Measurements from ENCODE around the gene ISL2. TPM values are rescaled to one million over a fixed set of nuclear protein-coding genes. Genes with fewer than 3 reads are reported as not detected.

Gene ISL2
- total and polyA plus RNA-seq, 7 experiments from 2014 or later: 0.21 to 0.51 (median 0.27) TPM; not detected in 4

DNA sequence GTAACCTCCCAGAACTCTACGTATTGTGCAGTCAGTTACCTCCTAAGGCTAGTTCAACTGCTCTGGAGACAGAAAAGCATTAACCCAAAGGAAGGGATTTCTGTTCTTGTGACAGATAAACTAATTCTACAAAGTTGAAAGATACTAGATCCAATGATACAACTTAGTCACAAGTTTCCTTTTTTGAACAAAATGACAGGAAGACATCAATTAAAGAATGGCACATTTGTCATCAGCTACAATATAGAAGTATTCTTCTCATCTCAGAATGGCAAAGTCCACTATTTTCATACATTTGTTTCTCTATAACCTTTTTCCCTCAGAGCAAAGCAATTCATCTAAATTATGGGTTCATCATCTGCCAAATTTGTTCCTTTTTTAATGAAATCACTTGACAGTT is 43.7 kb downstream of the ISL2 start:
- ATAC-seq: no peak
- POLR2A ChIA-PET: no interaction called here
- no peak for DNase-seq
- no peak overlapping the region for H3K4me3 ChIP-seq (ENCODE audit: low read length)
- no peak overlapping the region for H3K27ac Mint-ChIP-seq
- peaks cover 0 to 69% (median 44%) of the 10 kb centered on the region in 5 donors for H3K36me3 Mint-ChIP-seq
- no peaks in the 10 kb centered on the region for H3K4me1 ChIP-seq (ENCODE audit: control insufficient read depth in 2 of 2, insufficient read depth in 2 of 2, low read length in 2 of 2)
- peaks cover 0 to 15% (median 0%) of the 10 kb centered on the region in 3 experiments for H3K36me3 ChIP-seq (ENCODE audit: control insufficient read depth in 2 of 3, insufficient read depth in 3 of 3, low read length in 3 of 3)
- H3K27me3 ChIP-seq (ENCODE audit: control insufficient read depth in 2 of 2, insufficient read depth in 2 of 2, low read length in 2 of 2): no peaks in the 10 kb centered on the region
- H3K4me1 Mint-ChIP-seq: no peaks in the 10 kb centered on the region
- no peaks in the 10 kb centered on the region for H3K9me3 ChIP-seq (ENCODE audit: control insufficient read depth in 2 of 3, low read length in 3 of 3)
- H3K4me3 Mint-ChIP-seq: no peak overlapping the region
- no peaks in the 10 kb centered on the region for H3K27me3 Mint-ChIP-seq
- CTCF ChIA-PET: no interaction called here
- H3K9me3 Mint-ChIP-seq: no peaks in the 10 kb centered on the region
- H3K27ac ChIP-seq (ENCODE audit: low read depth, low read length): no peak overlapping the region
- intact Hi-C loops (cut with micrococcal nuclease): no loop called here

DNA sequence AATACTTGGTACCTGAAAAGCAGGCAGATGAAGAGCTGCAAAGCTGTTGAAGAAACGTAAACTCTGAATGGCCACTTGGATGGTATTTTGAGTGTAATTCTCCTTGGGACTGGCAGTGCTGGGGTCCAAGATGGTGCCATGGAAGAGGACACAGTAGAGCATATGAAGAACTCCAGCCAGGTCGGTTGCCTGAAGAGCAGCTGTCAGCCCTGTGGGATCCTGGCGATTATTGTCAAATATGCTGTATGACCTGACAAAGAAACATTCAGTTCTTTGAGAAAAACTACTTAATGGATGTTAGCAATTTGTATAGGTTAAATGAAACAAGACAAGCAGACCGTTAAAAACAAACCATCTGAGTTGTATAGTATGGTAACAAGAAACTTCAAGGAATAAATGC is 44.8 kb downstream of the ISL2 start:
- CTCF ChIA-PET: no interaction called here
- intact Hi-C loops (cut with micrococcal nuclease): no loop called here

DNA sequence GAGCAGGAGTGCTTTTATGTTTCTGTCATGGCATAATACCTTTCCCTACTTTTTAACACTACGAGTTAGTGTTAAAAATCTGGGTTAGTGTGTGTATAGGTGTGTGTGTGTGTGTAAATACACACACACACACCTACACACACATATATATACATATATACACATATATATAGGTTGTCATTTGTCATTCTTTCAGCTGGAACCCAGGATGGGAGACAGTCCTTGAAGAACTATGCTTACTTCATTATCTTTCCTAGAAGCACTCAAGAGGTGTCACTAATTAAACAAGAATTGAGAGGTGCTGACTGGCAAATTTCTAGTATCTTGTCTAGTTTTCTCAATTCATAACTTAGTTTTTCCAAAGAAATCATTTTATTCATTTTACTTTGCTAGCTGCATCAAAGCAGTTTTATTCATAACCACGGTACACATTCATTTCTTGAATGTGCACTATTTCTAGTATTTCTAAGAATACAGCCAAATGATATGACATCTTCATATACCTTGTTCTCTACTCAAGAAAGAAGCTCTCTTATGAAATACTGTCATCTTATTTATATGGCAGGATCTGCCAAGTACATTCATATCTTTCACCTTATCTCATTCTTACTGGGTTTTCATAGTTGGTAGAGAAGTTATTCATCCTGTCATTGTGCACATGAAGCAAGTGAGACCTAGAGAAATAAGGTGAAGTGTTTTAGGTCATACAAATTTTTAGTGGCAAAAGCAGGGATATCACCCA is 46.6 kb downstream of the ISL2 start:
- H3K4me3 ChIP-seq (ENCODE audit: low read length): no peak overlapping the region
- ChIA-PET CTCF (no interaction called here), POLR2A (interaction anchor here (0.5 kb wide), 1 partner anchor 9 kb away, joined by 3 read pairs; no protein-coding TSS in a partner anchor)
- no peaks in the 10 kb centered on the region for H3K9me3 ChIP-seq (ENCODE audit: control insufficient read depth in 2 of 3, low read length in 3 of 3)
- H3K4me1 ChIP-seq (ENCODE audit: control insufficient read depth in 2 of 2, insufficient read depth in 2 of 2, low read length in 2 of 2): no peaks in the 10 kb centered on the region
- no peak for DNase-seq
- Mint-ChIP-seq H3K4me3 (no peak overlapping the region), H3K9me3 (peaks cover 0 to 3% (median 0%) of the 10 kb centered on the region in 11 donors), H3K36me3 (peaks cover 2 to 72% (median 62%) of the 10 kb centered on the region in 5 donors), H3K27ac (no peak overlapping the region), H3K27me3 (no peaks in the 10 kb centered on the region), H3K4me1 (no peaks in the 10 kb centered on the region)
- ATAC-seq: no peak
- H3K27ac ChIP-seq (ENCODE audit: low read depth, low read length): no peak overlapping the region
- intact Hi-C loops (cut with micrococcal nuclease): no loop called here
- H3K27me3 ChIP-seq (ENCODE audit: control insufficient read depth in 2 of 2, insufficient read depth in 2 of 2, low read length in 2 of 2): no peaks in the 10 kb centered on the region
- peaks cover 0 to 10% (median 0%) of the 10 kb centered on the region in 3 experiments for H3K36me3 ChIP-seq (ENCODE audit: control insufficient read depth in 2 of 3, insufficient read depth in 3 of 3, low read length in 3 of 3)

More for the DNA sequence above, 44.8 kb downstream of the ISL2 start:
- no peaks in the 10 kb centered on the region for H3K9me3 ChIP-seq (ENCODE audit: control insufficient read depth in 2 of 3, low read length in 3 of 3)
- H3K27ac ChIP-seq (ENCODE audit: low read depth, low read length): no peak overlapping the region
- H3K4me3 ChIP-seq (ENCODE audit: low read length): no peak overlapping the region
- POLR2A ChIA-PET: no interaction called here
- no peaks in the 10 kb centered on the region for H3K27me3 ChIP-seq (ENCODE audit: control insufficient read depth in 2 of 2, insufficient read depth in 2 of 2, low read length in 2 of 2)
- H3K4me1 ChIP-seq (ENCODE audit: control insufficient read depth in 2 of 2, insufficient read depth in 2 of 2, low read length in 2 of 2): no peaks in the 10 kb centered on the region
- Mint-ChIP-seq H3K36me3 (peaks cover 0 to 67% (median 48%) of the 10 kb centered on the region in 5 donors), H3K4me1 (no peaks in the 10 kb centered on the region), H3K27me3 (no peaks in the 10 kb centered on the region), H3K4me3 (no peak overlapping the region), H3K27ac (no peak overlapping the region), H3K9me3 (no peaks in the 10 kb centered on the region)
- DNase-seq (no peak), ATAC-seq (no peak)
- peaks cover 0 to 11% (median 0%) of the 10 kb centered on the region in 3 experiments for H3K36me3 ChIP-seq (ENCODE audit: control insufficient read depth in 2 of 3, insufficient read depth in 3 of 3, low read length in 3 of 3)

DNA sequence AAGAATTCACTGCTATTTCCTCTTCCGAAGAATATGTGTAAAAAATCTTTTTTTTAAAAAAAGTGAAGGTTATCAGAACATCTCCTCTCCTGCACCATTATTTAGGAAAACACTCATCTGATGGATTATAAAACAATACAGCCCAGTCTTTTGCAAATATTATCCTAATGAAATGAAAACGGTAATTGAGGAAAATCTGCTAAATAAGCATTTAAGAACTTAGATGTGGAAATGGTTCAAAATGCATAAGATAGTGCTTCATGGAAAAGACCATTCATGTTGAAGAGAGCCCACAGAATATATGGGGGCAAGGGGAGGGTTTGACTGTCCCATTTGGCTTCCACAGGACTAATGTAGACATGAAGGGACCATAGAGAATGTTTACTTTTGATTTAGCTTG is 47.8 kb downstream of the ISL2 start:
- CTCF ChIA-PET: no interaction called here
- Histone ChIP-seq H3K4me1 (ENCODE audit: control insufficient read depth in 2 of 2, insufficient read depth in 2 of 2, low read length in 2 of 2) (no peaks in the 10 kb centered on the region), H3K9me3 (ENCODE audit: control insufficient read depth in 2 of 3, low read length in 3 of 3) (no peaks in the 10 kb centered on the region), H3K4me3 (ENCODE audit: low read length) (no peak overlapping the region), H3K36me3 (ENCODE audit: control insufficient read depth in 2 of 3, insufficient read depth in 3 of 3, low read length in 3 of 3) (peaks cover 0 to 7% (median 0%) of the 10 kb centered on the region in 3 experiments), H3K27ac (ENCODE audit: low read depth, low read length) (no peak overlapping the region), H3K27me3 (ENCODE audit: control insufficient read depth in 2 of 2, insufficient read depth in 2 of 2, low read length in 2 of 2) (no peaks in the 10 kb centered on the region)
- ATAC-seq (no peak), DNase-seq (no peak)
- no peaks in the 10 kb centered on the region for H3K4me1 Mint-ChIP-seq
- no peak overlapping the region for H3K4me3 Mint-ChIP-seq
- H3K9me3 Mint-ChIP-seq: peaks cover 0 to 3% (median 0%) of the 10 kb centered on the region in 11 donors
- POLR2A ChIA-PET: no interaction called here
- intact Hi-C loops (cut with micrococcal nuclease): no loop called here
- H3K27me3 Mint-ChIP-seq: no peaks in the 10 kb centered on the region
- H3K36me3 Mint-ChIP-seq: peaks cover 0 to 73% (median 58%) of the 10 kb centered on the region in 5 donors
- H3K27ac Mint-ChIP-seq: no peak overlapping the region

DNA sequence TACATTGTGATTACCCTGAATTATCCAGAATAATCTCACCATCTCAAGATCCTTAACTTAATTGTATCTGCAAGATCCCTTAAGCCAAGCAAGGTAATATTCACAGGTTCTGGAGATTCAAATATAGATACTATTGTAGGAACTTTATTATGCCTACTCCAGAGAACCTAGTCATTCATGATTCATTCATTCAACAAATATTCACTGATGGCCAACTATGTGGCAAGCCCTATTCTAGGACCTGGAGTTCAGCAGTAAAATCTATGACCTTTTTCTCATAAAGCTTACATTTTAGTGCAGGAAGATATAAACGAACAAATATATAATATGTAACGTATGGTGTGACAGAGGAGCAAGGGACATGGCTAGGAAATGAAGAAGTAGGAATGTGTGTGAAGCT is 49.6 kb downstream of the ISL2 start:
- Mint-ChIP-seq H3K36me3 (peaks cover 0 to 70% (median 47%) of the 10 kb centered on the region in 5 donors), H3K27ac (no peak overlapping the region), H3K27me3 (no peaks in the 10 kb centered on the region), H3K4me3 (no peak overlapping the region), H3K4me1 (peaks cover 0 to under 1% (median 0%) of the 10 kb centered on the region in 7 donors), H3K9me3 (peaks cover 0 to 3% (median 0%) of the 10 kb centered on the region in 11 donors)
- H3K36me3 ChIP-seq (ENCODE audit: control insufficient read depth in 2 of 3, insufficient read depth in 3 of 3, low read length in 3 of 3): peaks cover 0 to 7% (median 0%) of the 10 kb centered on the region in 3 experiments
- ChIA-PET POLR2A (no interaction called here), CTCF (no interaction called here)
- H3K9me3 ChIP-seq (ENCODE audit: control insufficient read depth in 2 of 3, low read length in 3 of 3): no peaks in the 10 kb centered on the region
- no peaks in the 10 kb centered on the region for H3K27me3 ChIP-seq (ENCODE audit: control insufficient read depth in 2 of 2, insufficient read depth in 2 of 2, low read length in 2 of 2)
- intact Hi-C loops (cut with micrococcal nuclease): no loop called here
- no peaks in the 10 kb centered on the region for H3K4me1 ChIP-seq (ENCODE audit: control insufficient read depth in 2 of 2, insufficient read depth in 2 of 2, low read length in 2 of 2)
- DNase-seq (no peak), ATAC-seq (no peak)
- H3K4me3 ChIP-seq (ENCODE audit: low read length): no peak overlapping the region
- H3K27ac ChIP-seq (ENCODE audit: low read depth, low read length): no peak overlapping the region

DNA sequence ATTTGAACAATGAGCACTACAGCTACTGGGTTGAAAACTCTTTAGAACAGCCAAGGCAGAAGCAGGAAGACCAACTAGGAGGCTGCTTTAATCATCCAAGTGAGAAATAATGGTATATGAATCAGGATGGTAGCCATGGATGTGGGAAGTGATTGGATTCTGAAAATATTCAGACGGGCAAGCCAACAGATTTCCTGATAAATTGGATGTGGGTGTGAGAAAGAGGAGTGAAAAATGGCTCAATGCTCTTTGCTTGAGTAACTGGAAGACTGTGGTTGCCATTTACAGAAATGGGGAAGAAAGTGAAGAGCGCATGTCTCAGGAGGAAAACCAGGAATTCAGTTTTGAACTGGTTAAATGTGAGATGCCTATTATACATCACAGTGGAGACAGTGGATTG is 50.4 kb downstream of the ISL2 start:
- Histone ChIP-seq H3K4me3 (ENCODE audit: low read length) (no peak overlapping the region), H3K27ac (ENCODE audit: low read depth, low read length) (no peak overlapping the region), H3K9me3 (ENCODE audit: control insufficient read depth in 2 of 3, low read length in 3 of 3) (no peaks in the 10 kb centered on the region), H3K4me1 (ENCODE audit: control insufficient read depth in 2 of 2, insufficient read depth in 2 of 2, low read length in 2 of 2) (no peaks in the 10 kb centered on the region), H3K27me3 (ENCODE audit: control insufficient read depth in 2 of 2, insufficient read depth in 2 of 2, low read length in 2 of 2) (no peaks in the 10 kb centered on the region), H3K36me3 (ENCODE audit: control insufficient read depth in 2 of 3, insufficient read depth in 3 of 3, low read length in 3 of 3) (peaks cover 0 to 3% (median 0%) of the 10 kb centered on the region in 3 experiments)
- peaks cover 0 to 2% (median 0%) of the 10 kb centered on the region in 7 donors for H3K4me1 Mint-ChIP-seq
- intact Hi-C loops (cut with micrococcal nuclease): no loop called here
- DNase-seq (no peak), ATAC-seq (no peak)
- H3K9me3 Mint-ChIP-seq: peaks cover 0 to 3% (median 0%) of the 10 kb centered on the region in 11 donors
- POLR2A ChIA-PET: no interaction called here
- peaks cover 0 to 65% (median 44%) of the 10 kb centered on the region in 5 donors for H3K36me3 Mint-ChIP-seq
- CTCF ChIA-PET: no interaction called here
- no peak overlapping the region for H3K27ac Mint-ChIP-seq
- no peaks in the 10 kb centered on the region for H3K27me3 Mint-ChIP-seq
- H3K4me3 Mint-ChIP-seq: no peak overlapping the region

DNA sequence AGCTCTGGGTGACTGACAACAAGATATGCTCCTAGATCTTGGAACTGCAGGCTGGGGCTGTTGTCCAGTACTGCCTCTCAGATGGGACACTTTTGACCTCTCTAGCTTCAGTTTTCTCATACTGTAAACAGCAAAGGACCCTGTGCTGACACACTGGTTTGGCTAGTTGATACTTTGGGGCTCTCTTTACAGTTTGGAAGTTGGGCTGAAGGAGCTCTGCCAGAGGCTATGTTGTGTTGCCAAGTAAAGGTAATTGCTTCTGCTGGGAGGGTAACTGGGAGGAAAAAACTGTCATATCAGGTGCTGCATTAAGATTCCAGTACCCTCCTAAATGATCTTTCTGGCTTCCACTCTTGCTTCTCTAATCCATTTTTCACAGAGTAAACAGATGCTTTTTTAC is 54.0 kb downstream of the ISL2 start:
- no peaks in the 10 kb centered on the region for H3K36me3 ChIP-seq (ENCODE audit: control insufficient read depth in 2 of 3, insufficient read depth in 3 of 3, low read length in 3 of 3)
- intact Hi-C loops (cut with micrococcal nuclease): no loop called here
- no peak overlapping the region for H3K4me3 Mint-ChIP-seq
- no peaks in the 10 kb centered on the region for H3K27me3 Mint-ChIP-seq
- peaks cover 0 to 6% (median 0%) of the 10 kb centered on the region in 11 donors for H3K9me3 Mint-ChIP-seq
- H3K27ac ChIP-seq (ENCODE audit: low read depth, low read length): no peak overlapping the region
- ATAC-seq: no peak
- no peak for DNase-seq
- no peaks in the 10 kb centered on the region for H3K4me1 ChIP-seq (ENCODE audit: control insufficient read depth in 2 of 2, insufficient read depth in 2 of 2, low read length in 2 of 2)
- CTCF ChIA-PET: interaction anchor here (0.6 kb wide), 1 partner anchor 633 kb away, joined by 3 read pairs; no protein-coding TSS in a partner anchor
- H3K36me3 Mint-ChIP-seq: peaks cover 0 to 72% (median 43%) of the 10 kb centered on the region in 5 donors
- H3K27ac Mint-ChIP-seq: no peak overlapping the region
- POLR2A ChIA-PET: no interaction called here
- H3K9me3 ChIP-seq (ENCODE audit: control insufficient read depth in 2 of 3, low read length in 3 of 3): no peaks in the 10 kb centered on the region
- no peak overlapping the region for H3K4me3 ChIP-seq (ENCODE audit: low read length)
- no peaks in the 10 kb centered on the region for H3K27me3 ChIP-seq (ENCODE audit: control insufficient read depth in 2 of 2, insufficient read depth in 2 of 2, low read length in 2 of 2)
- peaks cover 0 to 2% (median 0%) of the 10 kb centered on the region in 7 donors for H3K4me1 Mint-ChIP-seq

Data from naive thymus-derived CD4-positive, alpha-beta T cell (primary cell).